OCI-LY3 (cell line): ENCODE measurements around the gene SPOCD1.

Experiments
- EZH2phosphoT487 ChIP-seq: fragments of 200-600 bp; shearing (Covaris generic); IDR thresholded peaks from 2 replicates; pipeline ENCODE4 v1.6.1; 2018; ENCODE audit warnings: antibody characterized with exemption, mixed run types, low read depth
- TF ChIP-seq, protein P1 (sequence below): fragments of 200-600, 300-600 bp; sonication (generic); IDR thresholded peaks from 2 replicates; pipeline ENCODE4 v1.5.1; 2014; ENCODE audit warnings: antibody characterized with exemption, low read length, low read depth

DNA sequence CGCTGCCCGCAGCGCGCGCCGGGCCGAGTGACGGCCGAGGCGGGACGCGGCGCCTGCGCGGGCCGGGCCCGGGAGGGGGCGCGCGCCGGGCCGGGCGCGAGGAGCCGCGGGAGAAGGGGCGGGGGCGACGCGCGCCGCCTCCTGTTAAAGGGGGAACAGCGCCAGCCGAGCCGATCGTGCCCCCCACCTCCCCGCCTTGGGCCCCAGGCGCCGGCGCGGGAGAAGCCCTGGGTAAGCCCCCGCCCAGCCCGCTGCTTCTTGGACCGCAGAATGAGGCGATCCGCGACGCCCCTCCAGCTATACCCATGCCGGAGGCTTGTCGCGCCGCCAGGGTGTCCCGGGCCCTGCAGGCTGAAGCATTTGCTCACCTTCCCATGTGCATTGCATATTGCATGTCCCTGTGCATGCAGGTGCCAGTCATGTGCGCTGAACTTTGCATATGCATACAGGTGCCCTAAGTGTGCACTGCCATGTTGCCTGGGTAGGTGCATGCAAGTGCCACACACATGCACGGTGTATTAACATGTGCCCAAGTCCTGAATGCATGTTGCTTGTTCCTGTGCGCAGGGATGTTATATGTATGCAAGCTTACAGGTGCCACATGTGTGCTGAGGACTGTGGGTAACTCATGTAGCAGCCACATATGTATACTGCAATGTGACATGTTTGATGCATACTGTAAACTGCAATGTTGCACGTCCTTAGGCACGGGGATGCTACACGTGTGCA is 51.3 kb downstream of the SPOCD1 start, which contains the start of gene ADGRB2:
- TF ChIP-seq, protein P1, sequence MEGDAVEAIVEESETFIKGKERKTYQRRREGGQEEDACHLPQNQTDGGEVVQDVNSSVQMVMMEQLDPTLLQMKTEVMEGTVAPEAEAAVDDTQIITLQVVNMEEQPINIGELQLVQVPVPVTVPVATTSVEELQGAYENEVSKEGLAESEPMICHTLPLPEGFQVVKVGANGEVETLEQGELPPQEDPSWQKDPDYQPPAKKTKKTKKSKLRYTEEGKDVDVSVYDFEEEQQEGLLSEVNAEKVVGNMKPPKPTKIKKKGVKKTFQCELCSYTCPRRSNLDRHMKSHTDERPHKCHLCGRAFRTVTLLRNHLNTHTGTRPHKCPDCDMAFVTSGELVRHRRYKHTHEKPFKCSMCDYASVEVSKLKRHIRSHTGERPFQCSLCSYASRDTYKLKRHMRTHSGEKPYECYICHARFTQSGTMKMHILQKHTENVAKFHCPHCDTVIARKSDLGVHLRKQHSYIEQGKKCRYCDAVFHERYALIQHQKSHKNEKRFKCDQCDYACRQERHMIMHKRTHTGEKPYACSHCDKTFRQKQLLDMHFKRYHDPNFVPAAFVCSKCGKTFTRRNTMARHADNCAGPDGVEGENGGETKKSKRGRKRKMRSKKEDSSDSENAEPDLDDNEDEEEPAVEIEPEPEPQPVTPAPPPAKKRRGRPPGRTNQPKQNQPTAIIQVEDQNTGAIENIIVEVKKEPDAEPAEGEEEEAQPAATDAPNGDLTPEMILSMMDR = no peak
- no peak for TF ChIP-seq EZH2phosphoT487
